ENCODE measurements around the gene APLNR. TPM values are rescaled to one million over a fixed set of nuclear protein-coding genes. Genes with fewer than 3 reads are reported as not detected.

Gene APLNR
- total RNA-seq, 1 experiment from 2014 or later = 0.66 TPM

GRCh38 chr11:57233702-57234101 is 3.3 kb downstream of the APLNR start:
- TF ChIP-seq E2F5 (CRISPR knock-in tag; IDR thresholded peaks at IDR 0.05) = no peak
- no peak for TF ChIP-seq ZSCAN18 (CRISPR knock-in tag; IDR thresholded peaks at IDR 0.05)
- no peak for TF ChIP-seq JUN (CRISPR knock-in tag; IDR thresholded peaks at IDR 0.05)
- no peak for TF ChIP-seq RELA (CRISPR knock-in tag; IDR thresholded peaks at IDR 0.05; ENCODE audit: borderline replicate concordance)
- TF ChIP-seq NR2C2 (CRISPR knock-in tag; IDR thresholded peaks at IDR 0.05) = no peak
- no peak for TF ChIP-seq FOXP4 (CRISPR knock-in tag; IDR thresholded peaks at IDR 0.05)
- TF ChIP-seq MAX (CRISPR knock-in tag; IDR thresholded peaks at IDR 0.05) = no peak
- no peak for TF ChIP-seq NFATC4 (CRISPR knock-in tag; IDR thresholded peaks at IDR 0.05)
- TF ChIP-seq GRHL2 (CRISPR knock-in tag; IDR thresholded peaks at IDR 0.05; ENCODE audit: insufficient replicate concordance, severe bottlenecking) = no peak
- no peak for TF ChIP-seq USF1 (CRISPR knock-in tag; IDR thresholded peaks at IDR 0.05)
- TF ChIP-seq ARID4B (CRISPR knock-in tag; IDR thresholded peaks at IDR 0.05; ENCODE audit: borderline replicate concordance) = no peak
- TF ChIP-seq ZNF532 (CRISPR knock-in tag; IDR thresholded peaks at IDR 0.05; ENCODE audit: borderline replicate concordance) = no peak
- TF ChIP-seq FOXJ3 (CRISPR knock-in tag; IDR thresholded peaks at IDR 0.05; ENCODE audit: borderline replicate concordance) = no peak
- TF ChIP-seq IRF1 (CRISPR knock-in tag; IDR thresholded peaks at IDR 0.05) = no peak
- Mint-ChIP-seq H3K9me3 (no peaks in the 10 kb centered on the region; the same call in 1 of the 2 replicates), H3K36me3 (no peaks in the 10 kb centered on the region), H3K4me1 (peaks cover 44% of the 10 kb centered on the region), H3K27me3 (ENCODE audit: low read depth) (peaks cover 25% of the 10 kb centered on the region), H3K4me3 (no peak overlapping the region), H3K27ac (no peak overlapping the region)
- no peak for DNase-seq (ENCODE audit: low spot score)
- ChIA-PET POLR2A (no interaction called here), CTCF (interaction anchor here (1.7 to 8.0 kb wide), 2 partner anchors 16 kb away, joined by 14 to 72 read pairs; no protein-coding TSS in a partner anchor)
- no peak for ATAC-seq
